ENCODE results near the gene PTCH1.

- TF ChIP-seq CTCF (IDR thresholded peaks at IDR 0.05) (no peak), POLR2A (IDR thresholded peaks at IDR 0.05) (no peak)
Measured at GRCh38 chr9:95506428-95506677, 10.4 kb downstream of the PTCH1 start.

Data from prostate gland (tissue), 2 donors.